NCI-H2081 (cell line): ENCODE results near the gene WNT7B.

ENCODE experiments used
- DNase-seq, 2 experiments: peaks; one replicate each; lab custom pipeline; 2025; lab: John Stamatoyannopoulos, UW

The WNT7B gene

GRCh38 chr22:45906946-45907345 lies 70.0 kb downstream of the WNT7B start:
- no peak for DNase-seq

GRCh38 chr22:45905924-45906865 lies 70.8 kb downstream of the WNT7B start:
- DNase-seq = no peak

GRCh38 chr22:45905326-45905923 lies 71.5 kb downstream of the WNT7B start:
- DNase-seq = no peak

- no peak for DNase-seq
Measured at GRCh38 chr22:45904236-45904635, 72.7 kb downstream of the WNT7B start.

- no peak for DNase-seq
Measured at GRCh38 chr22:45903355-45904135, 73.4 kb downstream of the WNT7B start.

- no peak for DNase-seq
Measured at GRCh38 chr22:45897736-45898135, 79.2 kb downstream of the WNT7B start.

- DNase-seq = no peak
Measured at GRCh38 chr22:45896964-45897538, 79.9 kb downstream of the WNT7B start.

GRCh38 chr22:45896153-45896951 lies 80.6 kb downstream of the WNT7B start:
- no peak for DNase-seq

- DNase-seq = no peak
Measured at GRCh38 chr22:45895436-45896152, 81.4 kb downstream of the WNT7B start.

- DNase-seq = no peak
Measured at GRCh38 chr22:45893516-45893915, 83.4 kb downstream of the WNT7B start.

GRCh38 chr22:45892681-45893461 lies 84.1 kb downstream of the WNT7B start:
- DNase-seq = no peak

GRCh38 chr22:45891996-45892621 lies 84.9 kb downstream of the WNT7B start:
- DNase-seq = no peak

GRCh38 chr22:45891471-45891995 lies 85.4 kb downstream of the WNT7B start:
- DNase-seq = no peak

- no peak for DNase-seq
Measured at GRCh38 chr22:45891021-45891421, 85.9 kb downstream of the WNT7B start.

- no peak for DNase-seq
Measured at GRCh38 chr22:45890351-45890635, 86.7 kb downstream of the WNT7B start.

- DNase-seq = no peak
Measured at GRCh38 chr22:45889539-45890350, 87.2 kb downstream of the WNT7B start.

GRCh38 chr22:45889093-45889538 lies 87.8 kb downstream of the WNT7B start:
- DNase-seq = no peak
